Measurements from ENCODE around the gene CELF4. TPM values are rescaled to one million over a fixed set of nuclear protein-coding genes. Genes with fewer than 3 reads are reported as not detected.

The CELF4 gene
- total RNA-seq, 4 donors from 2014 or later = not detected

- WGBS, 2 donors = 82 to 84% methylated on average over 11 of the region's 11 CpGs
- Histone ChIP-seq H3K4me1 (no peaks in the 10 kb centered on the region), H3K27ac (no peak overlapping the region), H3K4me3 (no peak overlapping the region), H3K9me3 (peaks cover 0 to 12% (median 0%) of the 10 kb centered on the region in 4 donors), H3K27me3 (no peaks in the 10 kb centered on the region), H3K36me3 (no peaks in the 10 kb centered on the region)
- TF ChIP-seq CTCF (IDR thresholded peaks at IDR 0.05) = no peak
- TF ChIP-seq EP300 (IDR thresholded peaks at IDR 0.05) = no peak
- TF ChIP-seq POLR2A (IDR thresholded peaks at IDR 0.05) = no peak
- DNase-seq (ENCODE audit: low spot score in 2 of 2) = no peak
These were observed 41.7 kb upstream of the CELF4 start for GRCh38 chr18:37607281-37607680.

- Histone ChIP-seq H3K4me3 (no peak overlapping the region), H3K9me3 (peaks cover 0 to 12% (median 0%) of the 10 kb centered on the region in 4 donors), H3K27me3 (no peaks in the 10 kb centered on the region), H3K36me3 (no peaks in the 10 kb centered on the region), H3K27ac (no peak overlapping the region), H3K4me1 (no peaks in the 10 kb centered on the region)
- TF ChIP-seq CTCF (IDR thresholded peaks at IDR 0.05) (no peak), EP300 (IDR thresholded peaks at IDR 0.05) (no peak), POLR2A (IDR thresholded peaks at IDR 0.05) (no peak)
- WGBS, 2 donors = 79 to 87% methylated on average over 4 of the region's 4 CpGs
- no peak for DNase-seq (ENCODE audit: low spot score in 2 of 2)
These were observed 38.4 kb upstream of the CELF4 start for GRCh38 chr18:37604032-37604431.

- peaks cover 0 to 11% (median 0%) of the 10 kb centered on the region in 4 donors for H3K9me3 ChIP-seq
- no peaks in the 10 kb centered on the region for H3K27me3 ChIP-seq
- no peaks in the 10 kb centered on the region for H3K36me3 ChIP-seq
- H3K4me3 ChIP-seq = no peak overlapping the region
- H3K27ac ChIP-seq = no peak overlapping the region
- 60 to 66% methylated on average over 18 to 19 of the region's 19 CpGs for WGBS, 2 donors
- H3K4me1 ChIP-seq = peaks cover 0 to 6% (median 0%) of the 10 kb centered on the region in 4 donors
- DNase-seq (ENCODE audit: low spot score in 2 of 2) = no peak
- TF ChIP-seq POLR2A (IDR thresholded peaks at IDR 0.05) = no peak
- no peak for TF ChIP-seq CTCF (IDR thresholded peaks at IDR 0.05)
These were observed 33.6 kb upstream of the CELF4 start for GRCh38 chr18:37598966-37599896.

- no peak overlapping the region for H3K27ac ChIP-seq
- H3K9me3 ChIP-seq = peaks cover 0 to 3% (median 0%) of the 10 kb centered on the region in 4 donors
- H3K4me3 ChIP-seq = no peak overlapping the region
- 41% methylated on average over 5 of the region's 5 CpGs for WGBS, 2 donors
- no peak for DNase-seq (ENCODE audit: low spot score in 2 of 2)
- no peaks in the 10 kb centered on the region for H3K36me3 ChIP-seq
- H3K4me1 ChIP-seq = peaks cover 0 to 6% (median 0%) of the 10 kb centered on the region in 4 donors
- H3K27me3 ChIP-seq = no peaks in the 10 kb centered on the region
- TF ChIP-seq POLR2A (IDR thresholded peaks at IDR 0.05) (no peak), CTCF (IDR thresholded peaks at IDR 0.05) (no peak), EP300 (IDR thresholded peaks at IDR 0.05) (no peak)
These were observed 32.8 kb upstream of the CELF4 start for GRCh38 chr18:37598396-37598795.

- H3K9me3 ChIP-seq = peaks cover 0 to 9% (median 0%) of the 10 kb centered on the region in 4 donors
- no peak for TF ChIP-seq CTCF (IDR thresholded peaks at IDR 0.05)
- H3K36me3 ChIP-seq = no peaks in the 10 kb centered on the region
- no peak overlapping the region for H3K27ac ChIP-seq
- H3K27me3 ChIP-seq = no peaks in the 10 kb centered on the region
- H3K4me1 ChIP-seq = no peaks in the 10 kb centered on the region
- no peak for DNase-seq (ENCODE audit: low spot score in 2 of 2)
- no peak overlapping the region for H3K4me3 ChIP-seq
- 93 to 100% methylated on average over 1 of the region's 1 CpG for WGBS, 2 donors
These were observed 24.7 kb upstream of the CELF4 start for GRCh38 chr18:37590346-37590745.
